Measurements from ENCODE around the gene IKBKG.

The IKBKG gene

DNA sequence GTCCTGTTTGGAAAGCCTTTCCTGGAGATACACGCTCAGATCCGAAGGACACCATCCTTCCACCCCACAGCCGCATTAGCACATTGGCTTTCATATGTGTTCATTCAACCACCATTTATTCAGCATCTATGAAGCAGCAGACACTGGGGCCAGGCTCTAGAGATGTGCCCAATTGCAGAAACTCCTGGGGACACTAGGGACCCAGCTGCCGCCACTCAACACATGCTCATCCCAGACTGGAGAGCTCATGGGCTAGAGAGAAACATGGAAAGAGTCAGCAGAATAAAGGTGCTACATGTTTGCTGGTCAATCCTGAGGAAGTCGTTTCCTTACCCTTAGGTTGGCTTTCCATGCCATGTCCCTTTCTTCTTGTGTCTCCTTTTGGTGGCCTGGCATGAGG, 45.1 kb downstream of the IKBKG start:
- no peak for DNase-seq (ENCODE audit: extremely low read depth, low read depth)
- TF ChIP-seq, protein P1, sequence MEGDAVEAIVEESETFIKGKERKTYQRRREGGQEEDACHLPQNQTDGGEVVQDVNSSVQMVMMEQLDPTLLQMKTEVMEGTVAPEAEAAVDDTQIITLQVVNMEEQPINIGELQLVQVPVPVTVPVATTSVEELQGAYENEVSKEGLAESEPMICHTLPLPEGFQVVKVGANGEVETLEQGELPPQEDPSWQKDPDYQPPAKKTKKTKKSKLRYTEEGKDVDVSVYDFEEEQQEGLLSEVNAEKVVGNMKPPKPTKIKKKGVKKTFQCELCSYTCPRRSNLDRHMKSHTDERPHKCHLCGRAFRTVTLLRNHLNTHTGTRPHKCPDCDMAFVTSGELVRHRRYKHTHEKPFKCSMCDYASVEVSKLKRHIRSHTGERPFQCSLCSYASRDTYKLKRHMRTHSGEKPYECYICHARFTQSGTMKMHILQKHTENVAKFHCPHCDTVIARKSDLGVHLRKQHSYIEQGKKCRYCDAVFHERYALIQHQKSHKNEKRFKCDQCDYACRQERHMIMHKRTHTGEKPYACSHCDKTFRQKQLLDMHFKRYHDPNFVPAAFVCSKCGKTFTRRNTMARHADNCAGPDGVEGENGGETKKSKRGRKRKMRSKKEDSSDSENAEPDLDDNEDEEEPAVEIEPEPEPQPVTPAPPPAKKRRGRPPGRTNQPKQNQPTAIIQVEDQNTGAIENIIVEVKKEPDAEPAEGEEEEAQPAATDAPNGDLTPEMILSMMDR (IDR thresholded peaks at IDR 0.05; ENCODE audit: low read depth, low read length): no peak

DNA sequence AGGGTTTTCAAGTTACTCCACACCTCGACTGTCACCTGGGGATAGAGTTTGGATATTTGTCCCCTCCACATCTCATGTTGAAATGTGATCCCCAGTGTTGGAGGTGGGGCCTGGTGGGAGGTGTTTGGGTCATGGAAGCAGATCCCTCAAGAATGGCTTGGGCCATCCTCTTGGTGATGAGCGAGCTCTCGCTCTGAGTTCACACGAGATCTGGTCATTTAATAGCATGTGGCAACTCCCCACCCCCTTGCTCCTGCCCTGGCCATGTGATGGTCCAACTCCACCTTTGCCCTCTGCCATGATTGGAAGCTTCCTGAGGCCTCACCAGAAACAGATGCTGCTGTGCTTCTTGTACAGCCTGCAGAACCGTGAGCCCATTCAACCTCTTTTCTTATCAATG, 45.8 kb downstream of the IKBKG start:
- TF ChIP-seq, protein P1 (IDR thresholded peaks at IDR 0.05; ENCODE audit: low read depth, low read length): no peak
- no peak for DNase-seq (ENCODE audit: extremely low read depth, low read depth)

DNA sequence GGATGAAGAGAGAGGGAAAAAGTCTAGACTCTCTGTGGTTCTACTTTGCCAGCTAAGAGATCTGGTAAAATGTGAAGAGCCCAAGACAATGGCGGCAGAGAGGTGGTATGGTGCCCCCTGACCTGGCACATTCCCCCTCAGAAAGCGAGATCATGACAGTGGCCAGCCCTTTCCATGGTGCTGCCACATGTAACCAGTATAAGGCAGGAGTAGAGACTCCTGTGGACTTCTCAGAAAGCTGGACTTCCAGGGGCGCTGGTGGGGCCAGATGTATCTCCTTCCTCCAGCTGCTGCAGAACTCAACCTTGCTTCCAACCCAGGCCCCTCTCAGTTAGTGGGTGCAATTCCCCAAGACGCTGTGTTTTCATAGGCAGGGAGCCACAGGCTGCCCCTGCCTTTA, 47.1 kb downstream of the IKBKG start:
- no peak for DNase-seq (ENCODE audit: extremely low read depth, low read depth)
- TF ChIP-seq, protein P1 (IDR thresholded peaks at IDR 0.05; ENCODE audit: low read depth, low read length): no peak

DNA sequence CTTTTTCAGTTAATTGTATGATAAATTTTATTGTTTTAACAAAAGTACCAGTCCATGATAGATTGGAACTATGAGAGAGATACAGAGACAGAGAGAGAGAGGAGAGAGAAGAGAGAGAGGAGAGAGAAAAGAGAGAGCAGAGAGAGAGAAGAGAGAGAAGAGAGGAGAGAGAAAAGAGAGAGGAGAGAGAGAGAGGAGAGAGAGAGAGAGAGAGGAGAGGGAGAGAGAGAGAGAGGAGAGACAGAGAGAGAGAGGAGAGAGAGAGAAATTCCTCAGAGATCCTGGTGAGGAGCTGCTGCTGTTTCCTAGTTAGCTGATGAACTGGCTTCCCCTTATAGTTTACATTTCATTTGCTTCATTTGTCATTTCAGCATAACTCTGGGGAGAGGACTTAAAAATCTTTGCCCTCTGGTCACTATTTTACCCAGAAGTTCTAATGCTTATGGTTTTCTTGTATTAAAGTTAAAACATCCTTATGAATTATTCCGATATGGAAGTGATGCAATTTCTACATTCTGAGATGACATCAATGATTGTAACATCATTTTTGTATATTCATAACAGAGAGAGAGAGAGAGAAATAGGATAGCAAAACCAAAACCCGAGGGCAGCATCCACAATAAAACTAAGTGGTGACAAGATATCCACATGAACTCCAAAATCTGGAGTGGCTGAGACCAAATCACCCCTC, 48.3 kb downstream of the IKBKG start:
- TF ChIP-seq, protein P1 (IDR thresholded peaks at IDR 0.05; ENCODE audit: low read depth, low read length): no peak
- no peak for DNase-seq (ENCODE audit: extremely low read depth, low read depth)

DNA sequence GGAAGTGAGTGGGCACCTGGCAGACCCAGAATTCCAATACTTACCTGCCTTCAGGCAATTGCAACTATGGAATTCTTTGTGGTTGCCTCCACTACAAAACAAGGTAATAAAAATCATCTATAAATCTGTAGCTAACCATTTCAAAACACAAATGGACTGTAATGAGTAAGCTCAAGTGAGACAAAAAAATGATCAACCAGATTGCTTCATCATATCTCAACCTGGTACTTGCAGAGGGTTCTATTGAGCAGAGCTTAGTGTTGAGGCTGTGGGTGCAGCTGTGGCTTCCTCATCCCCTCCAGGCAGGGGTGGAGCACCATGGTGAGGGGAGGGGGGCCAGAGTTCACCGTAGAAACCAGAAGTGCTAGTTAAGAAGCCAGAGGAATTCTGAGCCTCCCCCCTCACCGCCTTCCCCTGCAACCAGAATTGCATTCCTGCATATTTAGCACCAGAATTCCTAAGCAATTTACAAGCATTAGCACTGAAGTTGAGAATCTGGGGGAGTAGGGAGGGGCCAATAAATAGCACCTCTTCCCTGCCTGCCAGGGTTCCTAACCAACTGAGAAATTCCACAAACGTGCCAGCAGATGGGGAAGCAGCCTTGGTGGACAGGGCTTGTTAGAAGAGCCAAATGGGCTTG, 49.0 kb downstream of the IKBKG start:
- DNase-seq (ENCODE audit: extremely low read depth, low read depth): no peak
- TF ChIP-seq, protein P1 (IDR thresholded peaks at IDR 0.05; ENCODE audit: low read depth, low read length): no peak

DNA sequence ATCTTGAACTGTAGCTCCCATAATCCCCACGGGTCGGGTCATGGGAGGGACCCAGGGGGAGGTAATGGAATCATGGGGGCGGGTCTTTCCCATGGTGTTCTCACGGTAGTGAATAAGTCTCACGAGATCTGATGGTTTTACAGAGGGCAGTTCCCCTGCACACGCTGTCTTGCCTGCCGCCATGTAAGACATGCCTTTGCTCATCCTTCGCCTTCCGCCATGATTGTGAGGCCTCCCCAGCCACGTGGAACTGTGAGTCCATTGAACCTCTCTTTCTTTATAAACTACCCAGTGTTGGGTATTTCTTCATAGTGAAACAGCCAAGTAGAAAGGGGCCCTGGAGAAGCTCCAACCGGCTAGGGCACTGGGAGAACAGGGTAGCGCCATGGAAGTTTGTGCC, 49.8 kb downstream of the IKBKG start:
- DNase-seq (ENCODE audit: extremely low read depth, low read depth): no peak
- TF ChIP-seq, protein P1 (IDR thresholded peaks at IDR 0.05; ENCODE audit: low read depth, low read length): no peak

DNA sequence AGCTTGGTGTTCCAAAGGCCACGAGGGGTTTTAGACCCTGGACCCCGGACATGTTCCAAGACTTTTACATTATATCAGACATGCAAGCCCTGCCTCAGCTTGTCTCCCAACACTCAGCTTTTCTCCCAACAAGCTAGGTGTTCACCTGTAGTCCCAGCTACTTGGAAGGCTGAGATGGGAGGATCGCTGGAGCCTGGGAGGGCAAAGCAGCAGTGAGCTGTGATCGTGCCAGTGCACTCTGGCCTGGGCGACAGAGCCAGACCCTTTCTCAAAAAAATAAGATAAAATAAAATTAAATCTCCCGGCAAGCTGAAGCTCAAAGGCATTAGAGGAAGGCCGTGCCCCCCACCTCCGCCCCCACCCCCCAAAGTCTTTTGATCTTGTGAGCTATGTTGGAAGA, 51.2 kb downstream of the IKBKG start:
- TF ChIP-seq, protein P1 (IDR thresholded peaks at IDR 0.05; ENCODE audit: low read depth, low read length): no peak
- no peak for DNase-seq (ENCODE audit: extremely low read depth, low read depth)

Data from AG09319 (cell line).